Central memory CD8-positive, alpha-beta T cell (primary cell): ENCODE results near the gene FGGY.

Experiments used
- ATAC-seq: fragments of 150-1000 bp; cut with Tn5 transposase; replicated peaks from 2 replicates; pipeline ENCODE4 v1.10.0; 2022; ENCODE audit warnings: mild to moderate bottlenecking, moderate FRiP score, moderate number of reproducible peaks; ENCODE audit not compliant: poor library complexity, severe bottlenecking; ENCODE audit errors: extremely low read depth
- DNase-seq, 2 donors: peaks; one replicate each; pipeline ENCODE4 v3.0.0; 2021; ENCODE audit warnings: low spot score in 2 of 2
- H3K27ac Mint-ChIP-seq: one replicate; pipeline ENCODE4 v1.8.0; 2022; ENCODE audit warnings: low read depth, mild to moderate bottlenecking, moderate library complexity, mixed read lengths
- H3K27me3 Mint-ChIP-seq: one replicate; pipeline ENCODE4 v1.8.0; 2022; ENCODE audit warnings: mixed read lengths
- H3K36me3 Mint-ChIP-seq: one replicate; pipeline ENCODE4 v1.8.0; 2022; ENCODE audit warnings: mild to moderate bottlenecking, moderate library complexity, mixed read lengths; ENCODE audit not compliant: insufficient read depth
- H3K4me1 Mint-ChIP-seq: one replicate; pipeline ENCODE4 v1.8.0; 2022; ENCODE audit warnings: mixed read lengths
- H3K4me3 Mint-ChIP-seq: one replicate; pipeline ENCODE4 v1.8.0; 2022; ENCODE audit warnings: mild to moderate bottlenecking, moderate library complexity, mixed read lengths
- H3K9me3 Mint-ChIP-seq: one replicate; pipeline ENCODE4 v1.8.0; 2022; ENCODE audit warnings: mixed read lengths

The FGGY gene

GRCh38 chr1:59748123-59748522 is 451.2 kb downstream of the FGGY start:
- Mint-ChIP-seq H3K4me1 (no peaks in the 10 kb centered on the region), H3K9me3 (no peaks in the 10 kb centered on the region), H3K36me3 (no peaks in the 10 kb centered on the region), H3K27me3 (no peaks in the 10 kb centered on the region), H3K4me3 (no peak overlapping the region), H3K27ac (no peak overlapping the region)
- DNase-seq (no peak), ATAC-seq (no peak)

GRCh38 chr1:59750328-59751003 is 453.6 kb downstream of the FGGY start:
- Mint-ChIP-seq H3K27me3 (no peaks in the 10 kb centered on the region), H3K4me1 (no peaks in the 10 kb centered on the region), H3K27ac (no peak overlapping the region), H3K4me3 (no peak overlapping the region), H3K9me3 (no peaks in the 10 kb centered on the region), H3K36me3 (no peaks in the 10 kb centered on the region)
- no peak for ATAC-seq
- DNase-seq = no peak

GRCh38 chr1:59751004-59751395 is 454.1 kb downstream of the FGGY start:
- H3K27ac Mint-ChIP-seq = no peak overlapping the region
- no peaks in the 10 kb centered on the region for H3K36me3 Mint-ChIP-seq
- no peaks in the 10 kb centered on the region for H3K9me3 Mint-ChIP-seq
- ATAC-seq (no peak), DNase-seq (no peak)
- no peaks in the 10 kb centered on the region for H3K4me1 Mint-ChIP-seq
- no peaks in the 10 kb centered on the region for H3K27me3 Mint-ChIP-seq
- H3K4me3 Mint-ChIP-seq = no peak overlapping the region

GRCh38 chr1:59751801-59752200 is 454.9 kb downstream of the FGGY start:
- Mint-ChIP-seq H3K4me1 (no peaks in the 10 kb centered on the region), H3K9me3 (no peaks in the 10 kb centered on the region), H3K36me3 (no peaks in the 10 kb centered on the region), H3K27me3 (no peaks in the 10 kb centered on the region), H3K27ac (no peak overlapping the region), H3K4me3 (no peak overlapping the region)
- no peak for ATAC-seq
- DNase-seq = no peak

GRCh38 chr1:59752556-59753414 is 455.9 kb downstream of the FGGY start:
- Mint-ChIP-seq H3K4me1 (no peaks in the 10 kb centered on the region), H3K27me3 (no peaks in the 10 kb centered on the region), H3K27ac (no peak overlapping the region), H3K36me3 (peaks cover 1% of the 10 kb centered on the region), H3K4me3 (no peak overlapping the region), H3K9me3 (no peaks in the 10 kb centered on the region)
- ATAC-seq (no peak), DNase-seq (no peak)

GRCh38 chr1:59755069-59755685 is 458.3 kb downstream of the FGGY start:
- Mint-ChIP-seq H3K27me3 (no peaks in the 10 kb centered on the region), H3K4me1 (peaks cover 6% of the 10 kb centered on the region), H3K36me3 (peaks cover 1% of the 10 kb centered on the region), H3K27ac (no peak overlapping the region), H3K4me3 (no peak overlapping the region), H3K9me3 (no peaks in the 10 kb centered on the region)
- DNase-seq = no peak
- ATAC-seq = no peak

GRCh38 chr1:59757197-59757747 is 460.4 kb downstream of the FGGY start:
- no peak overlapping the region for H3K27ac Mint-ChIP-seq
- H3K36me3 Mint-ChIP-seq = peaks cover 1% of the 10 kb centered on the region
- ATAC-seq = no peak
- H3K4me3 Mint-ChIP-seq = no peak overlapping the region
- no peak for DNase-seq
- peaks cover 6% of the 10 kb centered on the region for H3K4me1 Mint-ChIP-seq
- no peaks in the 10 kb centered on the region for H3K27me3 Mint-ChIP-seq
- H3K9me3 Mint-ChIP-seq = no peaks in the 10 kb centered on the region

- no peak overlapping the region for H3K4me3 Mint-ChIP-seq
- no peaks in the 10 kb centered on the region for H3K27me3 Mint-ChIP-seq
- H3K9me3 Mint-ChIP-seq = no peaks in the 10 kb centered on the region
- H3K27ac Mint-ChIP-seq = no peak overlapping the region
- peak; percentile 48 to 56 for DNase-seq
- peak; percentile 64 for ATAC-seq
- peaks cover 6% of the 10 kb centered on the region for H3K4me1 Mint-ChIP-seq
- peaks cover 1% of the 10 kb centered on the region for H3K36me3 Mint-ChIP-seq
Measured at GRCh38 chr1:59759156-59759925, 462.4 kb downstream of the FGGY start.

GRCh38 chr1:59761443-59761842 is 464.5 kb downstream of the FGGY start:
- H3K4me1 Mint-ChIP-seq = peaks cover 6% of the 10 kb centered on the region
- no peaks in the 10 kb centered on the region for H3K9me3 Mint-ChIP-seq
- H3K4me3 Mint-ChIP-seq = no peak overlapping the region
- ATAC-seq (no peak), DNase-seq (no peak)
- H3K27ac Mint-ChIP-seq = no peak overlapping the region
- peaks cover 1% of the 10 kb centered on the region for H3K36me3 Mint-ChIP-seq
- H3K27me3 Mint-ChIP-seq = no peaks in the 10 kb centered on the region

- Mint-ChIP-seq H3K27ac (no peak overlapping the region), H3K9me3 (no peaks in the 10 kb centered on the region), H3K27me3 (no peaks in the 10 kb centered on the region), H3K4me1 (peaks cover 6% of the 10 kb centered on the region), H3K4me3 (no peak overlapping the region), H3K36me3 (no peaks in the 10 kb centered on the region)
- no peak for ATAC-seq
- DNase-seq = no peak
Measured at GRCh38 chr1:59763418-59763817, 466.5 kb downstream of the FGGY start.

GRCh38 chr1:59765011-59765730 is 468.3 kb downstream of the FGGY start:
- no peak overlapping the region for H3K27ac Mint-ChIP-seq
- H3K36me3 Mint-ChIP-seq = no peaks in the 10 kb centered on the region
- no peak for ATAC-seq
- H3K4me1 Mint-ChIP-seq = no peaks in the 10 kb centered on the region
- DNase-seq = no peak
- H3K9me3 Mint-ChIP-seq = no peaks in the 10 kb centered on the region
- H3K27me3 Mint-ChIP-seq = no peaks in the 10 kb centered on the region
- H3K4me3 Mint-ChIP-seq = no peak overlapping the region
